ENCODE results near the gene PGP. TPM values are rescaled to one million over a fixed set of nuclear protein-coding genes. Genes with fewer than 3 reads are reported as not detected.

Gene PGP
- total RNA-seq, 1 experiment from 2014 or later: 36.2 TPM

GRCh38 chr16:2180461-2180860 is 34.2 kb downstream of the PGP start:
- H3K36me3 ChIP-seq (ENCODE audit: control insufficient read depth, insufficient read depth, low read length): no peaks in the 10 kb centered on the region; the same call in 1 of the 2 replicates
- DNase-seq: no peak
- H3K4me3 ChIP-seq (ENCODE audit: low read depth, low read length): no peak overlapping the region
- Mint-ChIP-seq H3K27me3 (ENCODE audit: insufficient read depth, unreplicated experiment) (no peaks in the 10 kb centered on the region), H3K9me3 (ENCODE audit: unreplicated experiment) (no peaks in the 10 kb centered on the region), H3K4me3 (ENCODE audit: unreplicated experiment) (no peak overlapping the region), H3K27ac (ENCODE audit: unreplicated experiment) (no peak overlapping the region), H3K4me1 (ENCODE audit: low read depth, unreplicated experiment) (peaks cover 6% of the 10 kb centered on the region), H3K36me3 (ENCODE audit: insufficient read depth, unreplicated experiment) (peaks cover 36% of the 10 kb centered on the region)
- ChIA-PET CTCF (no interaction called here), POLR2A (no interaction called here)
- no peaks in the 10 kb centered on the region for H3K27me3 ChIP-seq (replicated peaks; ENCODE audit: control insufficient read depth, insufficient read depth, low read length)
- no peaks in the 10 kb centered on the region for H3K9me3 ChIP-seq
- TF ChIP-seq CTCF (IDR thresholded peaks at IDR 0.05; ENCODE audit: insufficient read depth in 1 of 2, low read depth in 1 of 2, low read length in 1 of 2, severe bottlenecking in 1 of 2, unreplicated experiment in 1 of 2): no peak
- no TSS peak for BruUV-seq (replicated peaks)
- H3K4me1 ChIP-seq: no peaks in the 10 kb centered on the region
- intact Hi-C loops (cut with micrococcal nuclease; ENCODE audit: unreplicated experiment): no loop called here

- no peak for TF ChIP-seq CTCF (IDR thresholded peaks at IDR 0.05; ENCODE audit: insufficient read depth in 1 of 2, low read depth in 1 of 2, low read length in 1 of 2, severe bottlenecking in 1 of 2, unreplicated experiment in 1 of 2)
- Histone ChIP-seq H3K4me3 (ENCODE audit: low read depth, low read length) (no peak overlapping the region), H3K27me3 (replicated peaks; ENCODE audit: control insufficient read depth, insufficient read depth, low read length) (no peaks in the 10 kb centered on the region), H3K9me3 (no peaks in the 10 kb centered on the region), H3K36me3 (ENCODE audit: control insufficient read depth, insufficient read depth, low read length) (no peaks in the 10 kb centered on the region; the same call in 1 of the 2 replicates), H3K4me1 (no peaks in the 10 kb centered on the region)
- intact Hi-C loops (cut with micrococcal nuclease; ENCODE audit: unreplicated experiment): no loop called here
- peaks cover 45% of the 10 kb centered on the region for H3K36me3 Mint-ChIP-seq (ENCODE audit: insufficient read depth, unreplicated experiment)
- ChIA-PET CTCF (no interaction called here), POLR2A (no interaction called here)
- H3K27ac Mint-ChIP-seq (ENCODE audit: unreplicated experiment): no peak overlapping the region
- H3K9me3 Mint-ChIP-seq (ENCODE audit: unreplicated experiment): no peaks in the 10 kb centered on the region
- no peak for DNase-seq
- H3K4me3 Mint-ChIP-seq (ENCODE audit: unreplicated experiment): no peak overlapping the region
- H3K4me1 Mint-ChIP-seq (ENCODE audit: low read depth, unreplicated experiment): peaks cover 6% of the 10 kb centered on the region
- no TSS peak for BruUV-seq (replicated peaks)
- no peaks in the 10 kb centered on the region for H3K27me3 Mint-ChIP-seq (ENCODE audit: insufficient read depth, unreplicated experiment)
These were observed 35.1 kb downstream of the PGP start for GRCh38 chr16:2179576-2179975.

GRCh38 chr16:2179107-2179501 is 35.5 kb downstream of the PGP start:
- H3K27me3 Mint-ChIP-seq (ENCODE audit: insufficient read depth, unreplicated experiment): no peaks in the 10 kb centered on the region
- H3K4me3 Mint-ChIP-seq (ENCODE audit: unreplicated experiment): no peak overlapping the region
- intact Hi-C loops (cut with micrococcal nuclease; ENCODE audit: unreplicated experiment): no loop called here
- Histone ChIP-seq H3K4me1 (no peaks in the 10 kb centered on the region), H3K36me3 (ENCODE audit: control insufficient read depth, insufficient read depth, low read length) (no peaks in the 10 kb centered on the region; the same call in 1 of the 2 replicates), H3K9me3 (no peaks in the 10 kb centered on the region), H3K4me3 (ENCODE audit: low read depth, low read length) (no peak overlapping the region), H3K27me3 (replicated peaks; ENCODE audit: control insufficient read depth, insufficient read depth, low read length) (no peaks in the 10 kb centered on the region)
- no peaks in the 10 kb centered on the region for H3K9me3 Mint-ChIP-seq (ENCODE audit: unreplicated experiment)
- TF ChIP-seq CTCF (IDR thresholded peaks at IDR 0.05; ENCODE audit: insufficient read depth in 1 of 2, low read depth in 1 of 2, low read length in 1 of 2, severe bottlenecking in 1 of 2, unreplicated experiment in 1 of 2): no peak
- H3K27ac Mint-ChIP-seq (ENCODE audit: unreplicated experiment): no peak overlapping the region
- no TSS peak for BruUV-seq (replicated peaks)
- ChIA-PET CTCF (no interaction called here), POLR2A (no interaction called here)
- peaks cover 45% of the 10 kb centered on the region for H3K36me3 Mint-ChIP-seq (ENCODE audit: insufficient read depth, unreplicated experiment)
- peaks cover 6% of the 10 kb centered on the region for H3K4me1 Mint-ChIP-seq (ENCODE audit: low read depth, unreplicated experiment)
- no peak for DNase-seq
